HepG2 (cell line): ENCODE measurements around the gene NOTUM. TPM values are rescaled to one million over a fixed set of nuclear protein-coding genes. Genes with fewer than 3 reads are reported as not detected.

Source experiments
- CBX2 ChIP-seq, 2 experiments: fragments of 200-600 bp in 1 of 2; sonication (generic); formaldehyde crosslinking in 1 of 2; IDR thresholded peaks; 2 replicates each; pipeline versions ENCODE4 v1.7.0 to v1.8.1; 2018 to 2022; ENCODE audit warnings: low read depth in 2 of 2, low read length in 1 of 2, mild to moderate bottlenecking in 1 of 2, missing genetic modification reagents in 1 of 2
- EHMT2 ChIP-seq: fragments of 200-600 bp; sonication (generic); IDR thresholded peaks from 2 replicates; pipeline ENCODE4 v1.7.0; 2017; ENCODE audit warnings: antibody characterized with exemption, low read depth, low read length, borderline replicate concordance
- ETV5 ChIP-seq: IDR thresholded peaks from 2 replicates; pipeline ENCODE4 v1.6.1; 2018; ENCODE audit warnings: missing biosample characterization, missing genetic modification reagents, inconsistent platforms, borderline replicate concordance
- HMGXB4 ChIP-seq, 2 experiments: sonication (generic) in 1 of 2; formaldehyde crosslinking in 1 of 2; IDR thresholded peaks; 2 replicates each; pipeline versions ENCODE4 v1.4.0 to v1.6.1; 2018 to 2020; ENCODE audit warnings: missing genetic modification reagents in 2 of 2, borderline replicate concordance in 1 of 2, low read depth in 1 of 2, mild to moderate bottlenecking in 1 of 2, missing biosample characterization in 1 of 2
- KDM5B ChIP-seq: sonication (generic); formaldehyde crosslinking; IDR thresholded peaks from 2 replicates; pipeline ENCODE4 v1.4.0; 2020; ENCODE audit warnings: missing genetic modification reagents, mild to moderate bottlenecking, borderline replicate concordance
- KLF11 ChIP-seq: IDR thresholded peaks from 2 replicates; pipeline ENCODE4 v1.6.1; 2016; ENCODE audit warnings: missing compliant biosample characterization
- NR1H2 ChIP-seq: sonication (generic); formaldehyde crosslinking; IDR thresholded peaks from 2 replicates; pipeline ENCODE4 v1.8.1; 2022; ENCODE audit warnings: low read depth, missing genetic modification reagents, borderline replicate concordance
- RBM22 ChIP-seq: fragments of 200-400 bp; formaldehyde crosslinking; optimal IDR thresholded peaks from 2 replicates; pipeline ENCODE3; 2017; ENCODE audit warnings: mild to moderate bottlenecking, low read length, moderate library complexity
- SMAD3 ChIP-seq: sonication (generic); formaldehyde crosslinking; IDR thresholded peaks from 2 replicates; pipeline ENCODE4 v1.4.0; 2020; ENCODE audit warnings: missing genetic modification reagents
- TAF1 ChIP-seq: sonication (generic); formaldehyde crosslinking; IDR thresholded peaks from 2 replicates; pipeline ENCODE4 v1.4.0; 2020; ENCODE audit warnings: missing genetic modification reagents
- THRA ChIP-seq: sonication (generic); formaldehyde crosslinking; IDR thresholded peaks from 2 replicates; pipeline ENCODE4 v1.4.0; 2020; ENCODE audit warnings: missing genetic modification reagents, borderline replicate concordance
- ZNF281 ChIP-seq: sonication (generic); formaldehyde crosslinking; IDR thresholded peaks from 2 replicates; pipeline ENCODE4 v1.4.0; 2020; ENCODE audit warnings: missing genetic modification reagents, borderline replicate concordance
- ZNF615 ChIP-seq: sonication (generic); formaldehyde crosslinking; IDR thresholded peaks from 2 replicates; pipeline ENCODE4 v1.5.0; 2020; ENCODE audit warnings: mild to moderate bottlenecking, missing genetic modification reagents, borderline replicate concordance
- polyA plus RNA-seq, 8 experiments: library from polyadenylated mRNA; depleted of rRNA in 3 of 8; stranded (reverse) in 7 of 8; unstranded in 1 of 8; fragments of >200 nt; fragmentation: Illumina TruSeq in 4 of 8; extraction: Trizol in 4 of 8; gene quantifications; 2 replicates each; pipeline versions ENCODE4 v1.2.1 to v1.2.3, GENCODE V29; 2011 to 2016; ENCODE audit warnings: low read depth in 4 of 8, missing spikeins in 1 of 8, mixed read lengths in 1 of 8; ENCODE audit not compliant: insufficient read depth in 1 of 8
- total RNA-seq, 5 experiments: library from RNA; depleted of rRNA; stranded (reverse); fragments of >200 nt; fragmentation: Illumina TruSeq; extraction: Trizol; gene quantifications; 2 replicates each; pipeline ENCODE4 v1.2.3, GENCODE V29; 2016; ENCODE audit warnings: low read depth in 1 of 5
- TF ChIP-seq, protein P1 (sequence below): sonication (generic); formaldehyde crosslinking; IDR thresholded peaks from 2 replicates; pipeline ENCODE4; 2020; ENCODE audit warnings: missing genetic modification reagents, mild to moderate bottlenecking, borderline replicate concordance
- TF ChIP-seq, protein P2 (sequence below): sonication (generic); formaldehyde crosslinking; IDR thresholded peaks from 2 replicates; pipeline ENCODE4 v1.4.0; 2020; ENCODE audit warnings: mild to moderate bottlenecking, missing genetic modification reagents, borderline replicate concordance

NOTUM gene
- total and polyA plus RNA-seq, 2 of the 13 experiments (the other 11 are each of a cell fraction or from before 2014, with no cell fraction given), result 150 to 160 TPM

DNA sequence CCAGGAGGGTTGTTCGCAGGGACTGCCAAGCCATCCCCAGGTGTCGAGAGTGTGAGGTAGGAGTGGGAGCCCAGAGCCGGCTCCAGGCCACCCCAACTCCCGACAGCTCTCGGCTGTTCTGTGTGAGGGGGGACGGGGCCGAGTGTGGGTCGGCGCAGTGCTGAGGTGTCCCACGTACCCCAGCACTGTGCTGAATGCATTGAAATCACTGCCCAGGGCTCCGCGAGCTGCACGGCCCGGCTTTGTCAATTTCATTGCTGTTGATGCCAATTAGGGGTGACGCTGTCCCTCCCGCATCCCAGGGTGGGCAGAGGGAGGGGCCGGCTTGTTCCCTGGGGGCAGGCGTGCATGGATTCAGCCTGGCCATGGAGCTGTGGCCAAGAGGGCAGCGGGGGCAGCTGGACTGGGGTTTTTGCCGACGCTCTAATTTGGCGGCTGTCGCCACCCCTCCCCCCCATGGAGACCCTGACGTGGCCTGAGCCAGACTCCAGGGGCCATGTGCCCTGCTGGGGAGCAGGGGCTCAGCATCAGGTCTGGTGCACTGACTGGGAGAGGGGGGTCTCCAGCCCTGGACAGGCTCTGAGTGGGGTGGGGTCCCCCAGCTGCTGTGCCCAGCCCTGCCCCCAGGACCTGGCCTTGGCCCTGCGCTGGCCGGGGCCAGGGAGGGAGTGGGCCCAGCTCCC is 47.4 kb upstream of the NOTUM start (continued):
- 0 out of 2 replicates have a peak, but pooled peaks have one; percentile 16 for TF ChIP-seq ZNF281 (CRISPR knock-in tag)
- TF ChIP-seq ETV5, result no peak
- peak; percentile 25 for TF ChIP-seq RBM22
- no peak for TF ChIP-seq TAF1
- TF ChIP-seq EHMT2, result no peak
- TF ChIP-seq ZNF615 (CRISPR knock-in tag), result no peak
- no peak for TF ChIP-seq SMAD3
- TF ChIP-seq CBX2 (IDR thresholded peaks at IDR 0.05; ENCODE audit: low read depth, low read length), result no peak
- TF ChIP-seq CBX2 (CRISPR knock-in tag; IDR thresholded peaks at IDR 0.05; ENCODE audit: low read depth), result no peak
- no peak for TF ChIP-seq NR1H2
- TF ChIP-seq, protein P1, sequence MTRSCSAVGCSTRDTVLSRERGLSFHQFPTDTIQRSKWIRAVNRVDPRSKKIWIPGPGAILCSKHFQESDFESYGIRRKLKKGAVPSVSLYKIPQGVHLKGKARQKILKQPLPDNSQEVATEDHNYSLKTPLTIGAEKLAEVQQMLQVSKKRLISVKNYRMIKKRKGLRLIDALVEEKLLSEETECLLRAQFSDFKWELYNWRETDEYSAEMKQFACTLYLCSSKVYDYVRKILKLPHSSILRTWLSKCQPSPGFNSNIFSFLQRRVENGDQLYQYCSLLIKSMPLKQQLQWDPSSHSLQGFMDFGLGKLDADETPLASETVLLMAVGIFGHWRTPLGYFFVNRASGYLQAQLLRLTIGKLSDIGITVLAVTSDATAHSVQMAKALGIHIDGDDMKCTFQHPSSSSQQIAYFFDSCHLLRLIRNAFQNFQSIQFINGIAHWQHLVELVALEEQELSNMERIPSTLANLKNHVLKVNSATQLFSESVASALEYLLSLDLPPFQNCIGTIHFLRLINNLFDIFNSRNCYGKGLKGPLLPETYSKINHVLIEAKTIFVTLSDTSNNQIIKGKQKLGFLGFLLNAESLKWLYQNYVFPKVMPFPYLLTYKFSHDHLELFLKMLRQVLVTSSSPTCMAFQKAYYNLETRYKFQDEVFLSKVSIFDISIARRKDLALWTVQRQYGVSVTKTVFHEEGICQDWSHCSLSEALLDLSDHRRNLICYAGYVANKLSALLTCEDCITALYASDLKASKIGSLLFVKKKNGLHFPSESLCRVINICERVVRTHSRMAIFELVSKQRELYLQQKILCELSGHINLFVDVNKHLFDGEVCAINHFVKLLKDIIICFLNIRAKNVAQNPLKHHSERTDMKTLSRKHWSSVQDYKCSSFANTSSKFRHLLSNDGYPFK (CRISPR knock-in tag), result no peak
- no peak for TF ChIP-seq THRA
- no peak for TF ChIP-seq HMGXB4 (CRISPR knock-in tag; IDR thresholded peaks at IDR 0.05; ENCODE audit: borderline replicate concordance in 1 of 2, low read depth in 1 of 2)
- TF ChIP-seq, protein P2, sequence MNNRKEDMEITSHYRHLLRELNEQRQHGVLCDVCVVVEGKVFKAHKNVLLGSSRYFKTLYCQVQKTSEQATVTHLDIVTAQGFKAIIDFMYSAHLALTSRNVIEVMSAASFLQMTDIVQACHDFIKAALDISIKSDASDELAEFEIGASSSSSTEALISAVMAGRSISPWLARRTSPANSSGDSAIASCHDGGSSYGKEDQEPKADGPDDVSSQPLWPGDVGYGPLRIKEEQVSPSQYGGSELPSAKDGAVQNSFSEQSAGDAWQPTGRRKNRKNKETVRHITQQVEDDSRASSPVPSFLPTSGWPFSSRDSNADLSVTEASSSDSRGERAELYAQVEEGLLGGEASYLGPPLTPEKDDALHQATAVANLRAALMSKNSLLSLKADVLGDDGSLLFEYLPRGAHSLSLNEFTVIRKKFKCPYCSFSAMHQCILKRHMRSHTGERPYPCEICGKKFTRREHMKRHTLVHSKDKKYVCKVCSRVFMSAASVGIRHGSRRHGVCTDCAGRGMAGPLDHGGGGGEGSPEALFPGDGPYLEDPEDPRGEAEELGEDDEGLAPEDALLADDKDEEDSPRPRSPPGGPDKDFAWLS, result no peak
- TF ChIP-seq KDM5B, result no peak
- no peak for TF ChIP-seq KLF11 (CRISPR knock-in tag)
